HCT116 (cell line): ENCODE data around the gene MOCS1. TPM values are rescaled to one million over a fixed set of nuclear protein-coding genes. Genes with fewer than 3 reads are reported as not detected.

ENCODE experiments used
- ATAC-seq: fragments of 200-7000 bp; cut with Tn5 transposase; 2 replicates; pipeline ENCODE4 v1.9.1; 2020; ENCODE audit warnings: mild to moderate bottlenecking, moderate library complexity
- BruUV-seq: library from RNA; stranded (reverse); fragments of 400-500 nt; replicated peaks from 2 replicates; lab custom pipeline; 2021; lab: Mats Ljungman, UMichigan
- CTCF ChIA-PET: fragments of 300-600 bp; sonication (Branson Sonifier 250); formaldehyde crosslinking; loops from one replicate; lab custom pipeline; 2021; ENCODE audit warnings: antibody characterized with exemption; lab: Charles Lee
- POLR2A ChIA-PET: fragments of 300-600, 350-600 bp; sonication (Branson Sonifier 250); formaldehyde crosslinking; loops from one replicate; lab custom pipeline; 2021; ENCODE audit warnings: antibody characterized with exemption; lab: Charles Lee
- RAD21 ChIA-PET, 2 experiments: fragments of 300-600 bp; sonication (Branson Sonifier 250); formaldehyde crosslinking; loops; one replicate each; lab custom pipeline; 2023; ENCODE audit warnings: low total read pairs in 2 of 2; ENCODE audit not compliant: uncharacterized antibody in 2 of 2, unreplicated experiment in 2 of 2, low non-redundant PET in 1 of 2; lab: Charles Lee
- DNase-seq: peaks from one replicate; pipeline ENCODE4 v3.0.0-alpha.2; 2010; ENCODE audit warnings: low read depth, low spot score
- H2AFZ ChIP-seq: fragments of 200-600 bp; shearing (Covaris generic), sonication (generic); 2 replicates; pipeline ENCODE4 v1.6.1; 2017; ENCODE audit warnings: low read depth, mixed run types, mixed read lengths, antibody characterized with exemption, low read length; ENCODE audit not compliant: poor library complexity, severe bottlenecking
- H3K27ac ChIP-seq: 2 replicates; pipeline ENCODE4 v1.5.1; 2012; ENCODE audit warnings: low read depth, low read length
- H3K27me3 ChIP-seq: fragments of 200-600 bp; sonication (generic); 2 replicates; pipeline ENCODE4 v1.6.1; 2016; ENCODE audit warnings: mixed run types, low read length, mixed read lengths; ENCODE audit not compliant: insufficient read depth
- H3K36me3 ChIP-seq, 2 experiments: fragments of 200-500 bp in 1 of 2; fragments of 200-600 bp in 1 of 2; sonication (Bioruptor generic) in 1 of 2; sonication (generic) in 1 of 2; 2 replicates each; pipeline versions ENCODE4 v1.5.1 to v1.6.1; 2014 to 2016; ENCODE audit warnings: low read length in 2 of 2, inconsistent platforms in 1 of 2, mixed read lengths in 1 of 2, mixed run types in 1 of 2; ENCODE audit not compliant: insufficient read depth in 2 of 2, control insufficient read depth in 1 of 2
- H3K4me1 ChIP-seq, 2 experiments: fragments of 200-600 bp in 1 of 2; sonication (generic) in 1 of 2; 2 replicates each; pipeline versions ENCODE4 v1.5.1 to v1.6.1; 2012 to 2017; ENCODE audit warnings: low read length in 2 of 2, inconsistent platforms in 1 of 2, mild to moderate bottlenecking in 1 of 2, mixed read lengths in 1 of 2, mixed run types in 1 of 2, moderate library complexity in 1 of 2; ENCODE audit not compliant: insufficient read depth in 2 of 2, control insufficient read depth in 1 of 2
- H3K4me2 ChIP-seq: fragments of 200-600 bp; sonication (generic); 2 replicates; pipeline ENCODE4 v1.6.1; 2017; ENCODE audit warnings: mixed run types, low read length, mixed read lengths
- H3K4me3 ChIP-seq, 2 experiments: fragments of 200-600 bp in 1 of 2; sonication (generic) in 1 of 2; replicated peaks in 1 of 2; 2 replicates each; pipeline ENCODE4 v1.5.1; 2011 to 2016; ENCODE audit warnings: low read length in 2 of 2, control low read depth in 1 of 2, low read depth in 1 of 2, mild to moderate bottlenecking in 1 of 2, mixed read lengths in 1 of 2, mixed run types in 1 of 2
- H3K79me2 ChIP-seq: fragments of 200-600 bp; sonication (generic); 2 replicates; pipeline ENCODE4 v1.6.1; 2017; ENCODE audit warnings: mild to moderate bottlenecking, mixed run types, low read length, moderate library complexity, mixed read lengths; ENCODE audit not compliant: insufficient read depth
- H3K9ac ChIP-seq: fragments of 200-600 bp; sonication (generic); 2 replicates; pipeline ENCODE4 v1.6.1; 2016; ENCODE audit warnings: low read length, mixed read lengths
- H3K9me2 ChIP-seq: fragments of 200-600 bp; sonication (generic), shearing (Covaris generic); 2 replicates; pipeline ENCODE4 v1.6.1; 2017; ENCODE audit warnings: mixed run types, mild to moderate bottlenecking, moderate library complexity; ENCODE audit not compliant: insufficient read depth
- H3K9me3 ChIP-seq, 2 experiments: fragments of 200-500 bp in 1 of 2; fragments of 200-600 bp in 1 of 2; sonication (Bioruptor generic) in 1 of 2; sonication (generic) in 1 of 2; 2 replicates each; pipeline ENCODE4 v1.6.1; 2014 to 2017; ENCODE audit warnings: low read length in 2 of 2, mixed read lengths in 2 of 2, inconsistent platforms in 1 of 2, low read depth in 1 of 2, mild to moderate bottlenecking in 1 of 2, mixed run types in 1 of 2, moderate library complexity in 1 of 2; ENCODE audit not compliant: control insufficient read depth in 1 of 2, insufficient read depth in 1 of 2
- H4K20me1 ChIP-seq: fragments of 200-600 bp; sonication (generic), shearing (Covaris generic); 2 replicates; pipeline ENCODE4 v1.6.1; 2017; ENCODE audit warnings: mixed run types, mild to moderate bottlenecking, moderate library complexity; ENCODE audit not compliant: insufficient read depth
- CBX3 ChIP-seq: IDR thresholded peaks from 2 replicates; pipeline ENCODE4 v1.6.1; 2012; ENCODE audit warnings: low read depth
- CEBPB ChIP-seq: IDR thresholded peaks from 2 replicates; pipeline ENCODE4 v1.6.1; 2012; ENCODE audit warnings: low read depth
- CTCF ChIP-seq, 3 experiments: fragments of 200-600 bp in 1 of 3; sonication (generic) in 1 of 3; IDR thresholded peaks in 2 of 3; conservative IDR thresholded peaks in 1 of 3; 2 replicates each; pipeline ENCODE4 v1.5.1; 2012 to 2017; ENCODE audit warnings: low read depth in 2 of 3, low read length in 2 of 3, antibody characterized with exemption in 1 of 3, borderline replicate concordance in 1 of 3, control low read depth in 1 of 3, mild to moderate bottlenecking in 1 of 3, mixed read lengths in 1 of 3, mixed run types in 1 of 3, moderate library complexity in 1 of 3; ENCODE audit not compliant: insufficient read depth in 1 of 3
- EGR1 ChIP-seq: IDR thresholded peaks from 2 replicates; pipeline ENCODE4 v1.6.1; 2012; ENCODE audit warnings: low read depth
- ELF1 ChIP-seq: IDR thresholded peaks from 2 replicates; pipeline ENCODE4 v1.6.1; 2012; ENCODE audit warnings: low read depth, borderline replicate concordance
- EZH2phosphoT487 ChIP-seq: fragments of 200-600 bp; IDR thresholded peaks from 2 replicates; pipeline ENCODE4 v1.6.1; 2018; ENCODE audit warnings: antibody characterized with exemption, borderline replicate concordance
- FOSL1 ChIP-seq: IDR thresholded peaks from 2 replicates; pipeline ENCODE4 v1.6.1; 2012; ENCODE audit warnings: low read depth
- JUND ChIP-seq: IDR thresholded peaks from 2 replicates; pipeline ENCODE4 v1.6.1; 2012
- POLR2A ChIP-seq: IDR thresholded peaks from 2 replicates; pipeline ENCODE4 v1.7.0; 2011; ENCODE audit warnings: borderline replicate concordance; ENCODE audit not compliant: insufficient read depth, insufficient read length; ENCODE audit errors: extremely low read depth
- POLR2AphosphoS5 ChIP-seq: IDR thresholded peaks from 2 replicates; pipeline ENCODE4 v1.6.1; 2011; ENCODE audit warnings: mild to moderate bottlenecking, low read depth, low read length, moderate library complexity
- RAD21 ChIP-seq: IDR thresholded peaks from 2 replicates; pipeline ENCODE4 v1.6.1; 2012; ENCODE audit warnings: low read depth, mild to moderate bottlenecking
- REST ChIP-seq: IDR thresholded peaks from 2 replicates; pipeline ENCODE4 v1.6.1; 2012; ENCODE audit warnings: low read depth
- SIN3A ChIP-seq: IDR thresholded peaks from 2 replicates; pipeline ENCODE4 v1.6.1; 2012; ENCODE audit warnings: low read depth
- SP1 ChIP-seq: IDR thresholded peaks from 2 replicates; pipeline ENCODE4 v1.6.1; 2012; ENCODE audit warnings: low read depth
- SRF ChIP-seq: IDR thresholded peaks from 2 replicates; pipeline ENCODE4 v1.6.1; 2012; ENCODE audit warnings: low read depth
- TCF7L2 ChIP-seq: IDR thresholded peaks from 2 replicates; pipeline ENCODE4 v1.7.0; 2011; ENCODE audit warnings: borderline replicate concordance, inconsistent platforms; ENCODE audit not compliant: insufficient read depth, insufficient read length; ENCODE audit errors: extremely low read depth
- ZBTB33 ChIP-seq: IDR thresholded peaks from 2 replicates; pipeline ENCODE4 v1.6.1; 2011; ENCODE audit warnings: mild to moderate bottlenecking, low read length, moderate library complexity; ENCODE audit not compliant: insufficient replicate concordance; ENCODE audit errors: extremely low read depth
- ZNF274 ChIP-seq: fragments of 200-500 bp; sonication (Bioruptor generic); IDR thresholded peaks from 2 replicates; pipeline ENCODE4 v1.6.1; 2014; ENCODE audit warnings: mild to moderate bottlenecking, low read depth, low read length, inconsistent platforms
- intact Hi-C: fragments of 100-400 bp; cut with micrococcal nuclease; formaldehyde crosslinking; loops from 2 replicates; pipeline ENCODE4 v1.10.0; 2022
- total RNA-seq: library from RNA; stranded (reverse); gene quantifications from one replicate; pipeline ENCODE4 v1.2.1, GENCODE V29; 2021; ENCODE audit not compliant: unreplicated experiment
- TF ChIP-seq, protein P1 (sequence below): IDR thresholded peaks from 2 replicates; pipeline ENCODE4 v1.6.1; 2012
- TF ChIP-seq, protein P2 (sequence below): IDR thresholded peaks from 2 replicates; pipeline ENCODE4 v1.6.1; 2012

Gene MOCS1
- total RNA-seq, 1 experiment from 2014 or later, result 9.3 TPM

GRCh38 chr6:39953076-39953618 lies 18.9 kb upstream of the MOCS1 start:
- Histone ChIP-seq H3K27ac (no peak overlapping the region), H3K27me3 (peaks cover 59% of the 10 kb centered on the region), H4K20me1 (no peaks in the 10 kb centered on the region), H3K4me2 (no peak overlapping the region), H3K9me3 (no peaks in the 10 kb centered on the region), H3K9me2 (no peaks in the 10 kb centered on the region), H3K9ac (no peak overlapping the region), H2AFZ (no peak overlapping the region)
- no TSS peak for BruUV-seq
- ATAC-seq, result no peak
- intact Hi-C loops, result no loop called here
- POLR2A ChIA-PET, result no interaction called here
- CTCF ChIA-PET, result no interaction called here
- no peak for DNase-seq
- TF ChIP-seq EZH2phosphoT487 (no peak), POLR2A (no peak), ZBTB33 (no peak), SRF (no peak), REST (no peak), SIN3A (no peak), CEBPB (no peak), RAD21 (no peak), ELF1 (no peak), TCF7L2 (no peak), CTCF (IDR thresholded peaks at IDR 0.05 in 2 of 3, conservative IDR thresholded peaks at IDR 0.05 in 1 of 3; ENCODE audit: borderline replicate concordance in 1 of 3, insufficient read depth in 1 of 3, low read depth in 2 of 3, low read length in 2 of 3) (no peak), CBX3 (no peak), EGR1 (no peak), JUND (no peak), FOSL1 (no peak), ZNF274 (no peak), POLR2AphosphoS5 (no peak), SP1 (no peak)
- TF ChIP-seq, protein P1, sequence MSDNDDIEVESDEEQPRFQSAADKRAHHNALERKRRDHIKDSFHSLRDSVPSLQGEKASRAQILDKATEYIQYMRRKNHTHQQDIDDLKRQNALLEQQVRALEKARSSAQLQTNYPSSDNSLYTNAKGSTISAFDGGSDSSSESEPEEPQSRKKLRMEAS, result no peak
- TF ChIP-seq, protein P2, sequence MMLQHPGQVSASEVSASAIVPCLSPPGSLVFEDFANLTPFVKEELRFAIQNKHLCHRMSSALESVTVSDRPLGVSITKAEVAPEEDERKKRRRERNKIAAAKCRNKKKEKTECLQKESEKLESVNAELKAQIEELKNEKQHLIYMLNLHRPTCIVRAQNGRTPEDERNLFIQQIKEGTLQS, result no peak
- TF ChIP-seq, all 23 proteins: peak for 0
- Histone ChIP-seq H3K4me3 (no peak overlapping the region), H3K36me3 (no peaks in the 10 kb centered on the region), H3K79me2 (no peaks in the 10 kb centered on the region), H3K4me1 (no peaks in the 10 kb centered on the region)
- RAD21 ChIA-PET, result no interaction called here
